Measurements from ENCODE around the gene SMO.

The SMO gene

DNA sequence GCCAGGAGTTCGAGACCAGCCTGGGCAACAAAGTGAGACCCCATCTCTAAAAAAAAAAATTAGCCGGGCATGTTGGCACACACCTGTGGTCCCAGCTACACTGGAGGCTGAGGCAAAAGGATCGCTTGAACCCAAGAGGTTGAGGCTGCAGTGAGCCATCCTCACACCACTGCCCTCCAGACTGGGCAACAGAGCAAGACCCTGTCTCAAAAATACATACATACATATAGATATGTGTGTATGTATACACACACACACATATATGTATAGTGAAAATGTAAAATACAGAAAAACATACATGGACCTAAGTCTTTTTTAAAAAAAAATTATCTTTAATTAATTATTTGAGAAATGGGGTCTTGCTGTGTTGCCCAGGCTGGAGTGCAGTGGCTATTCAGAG, 5.5 kb downstream of the SMO start:
- no peak overlapping the region for H3K4me3 ChIP-seq (ENCODE audit: low read length)
- 98% methylated on average over 3 of the region's 3 CpGs for WGBS
- H3K27me3 ChIP-seq (ENCODE audit: insufficient read depth, low read length), result no peaks in the 10 kb centered on the region; the same call in 1 of the 2 replicates
- peaks cover 10% of the 10 kb centered on the region for H3K4me1 ChIP-seq (ENCODE audit: insufficient read depth, low read length)
- H3K36me3 ChIP-seq (ENCODE audit: insufficient read depth, low read length), result peaks cover 16% of the 10 kb centered on the region; the same call in 1 of the 2 replicates
- H3K27ac ChIP-seq (ENCODE audit: low read depth, low read length), result no peak overlapping the region
- H3K9ac ChIP-seq (ENCODE audit: low read depth, low read length), result no peak overlapping the region
- 0 out of 2 replicates have a peak, but pooled peaks cover 2% of the 10 kb centered on the region for H3K9me3 ChIP-seq (ENCODE audit: insufficient read depth, low read depth, low read length)

DNA sequence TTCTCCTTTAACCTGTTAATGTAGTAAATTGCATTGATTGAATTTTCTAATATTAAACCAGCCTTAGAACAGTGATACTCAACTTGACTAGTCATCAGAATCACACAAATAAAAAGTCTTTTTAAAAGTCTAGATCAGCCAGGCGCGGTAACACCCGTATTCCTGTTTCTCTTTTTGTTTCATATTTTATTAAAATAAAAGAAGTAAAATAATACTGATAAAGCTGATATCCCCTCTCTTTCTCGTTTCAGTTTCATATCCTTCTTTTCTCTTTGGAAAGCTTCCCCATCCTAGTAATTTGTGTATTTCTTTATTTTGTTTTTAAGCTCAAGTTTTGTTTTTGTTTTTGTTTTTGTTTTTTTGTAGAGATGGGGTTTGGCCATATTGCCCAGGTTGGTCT, 9.3 kb downstream of the SMO start:
- 83% methylated on average over 1 of the region's 4 CpGs for WGBS
- H3K36me3 ChIP-seq (ENCODE audit: insufficient read depth, low read length), result peaks cover 5% of the 10 kb centered on the region; the same call in 1 of the 2 replicates
- H3K9me3 ChIP-seq (ENCODE audit: insufficient read depth, low read depth, low read length), result 0 out of 2 replicates have a peak, but pooled peaks cover 2% of the 10 kb centered on the region
- H3K9ac ChIP-seq (ENCODE audit: low read depth, low read length), result no peak overlapping the region
- no peaks in the 10 kb centered on the region for H3K27me3 ChIP-seq (ENCODE audit: insufficient read depth, low read length)
- H3K4me3 ChIP-seq (ENCODE audit: low read length), result no peak overlapping the region
- H3K4me1 ChIP-seq (ENCODE audit: insufficient read depth, low read length), result no peaks in the 10 kb centered on the region
- no peak overlapping the region for H3K27ac ChIP-seq (ENCODE audit: low read depth, low read length)

DNA sequence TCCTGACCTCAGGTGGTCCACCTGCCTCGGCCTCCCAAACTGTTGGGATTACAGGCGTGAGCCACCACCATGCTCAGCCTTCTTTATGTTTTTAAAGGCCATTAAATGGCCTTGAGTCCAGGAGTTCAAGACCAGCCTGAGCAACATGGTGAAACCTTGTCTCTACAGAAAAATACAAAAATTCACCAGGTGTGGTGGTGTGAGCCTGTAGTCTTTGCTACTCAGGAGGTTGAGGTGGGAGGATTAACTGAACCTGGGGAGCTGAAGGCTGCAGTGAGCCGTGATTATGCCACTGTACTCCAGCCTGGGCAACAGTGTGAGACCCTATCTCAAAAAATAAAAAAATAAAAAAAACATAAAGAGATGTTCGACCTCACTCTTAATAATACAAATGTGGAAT, 11.0 kb downstream of the SMO start:
- Histone ChIP-seq H3K4me3 (ENCODE audit: low read length) (no peak overlapping the region), H3K27ac (ENCODE audit: low read depth, low read length) (no peak overlapping the region), H3K9ac (ENCODE audit: low read depth, low read length) (no peak overlapping the region), H3K27me3 (ENCODE audit: insufficient read depth, low read length) (no peaks in the 10 kb centered on the region), H3K4me1 (ENCODE audit: insufficient read depth, low read length) (no peaks in the 10 kb centered on the region), H3K36me3 (ENCODE audit: insufficient read depth, low read length) (peaks cover 10% of the 10 kb centered on the region; the same call in 1 of the 2 replicates), H3K9me3 (ENCODE audit: insufficient read depth, low read depth, low read length) (0 out of 2 replicates have a peak, but pooled peaks cover 2% of the 10 kb centered on the region)
- 88% methylated on average over 4 of the region's 4 CpGs for WGBS

DNA sequence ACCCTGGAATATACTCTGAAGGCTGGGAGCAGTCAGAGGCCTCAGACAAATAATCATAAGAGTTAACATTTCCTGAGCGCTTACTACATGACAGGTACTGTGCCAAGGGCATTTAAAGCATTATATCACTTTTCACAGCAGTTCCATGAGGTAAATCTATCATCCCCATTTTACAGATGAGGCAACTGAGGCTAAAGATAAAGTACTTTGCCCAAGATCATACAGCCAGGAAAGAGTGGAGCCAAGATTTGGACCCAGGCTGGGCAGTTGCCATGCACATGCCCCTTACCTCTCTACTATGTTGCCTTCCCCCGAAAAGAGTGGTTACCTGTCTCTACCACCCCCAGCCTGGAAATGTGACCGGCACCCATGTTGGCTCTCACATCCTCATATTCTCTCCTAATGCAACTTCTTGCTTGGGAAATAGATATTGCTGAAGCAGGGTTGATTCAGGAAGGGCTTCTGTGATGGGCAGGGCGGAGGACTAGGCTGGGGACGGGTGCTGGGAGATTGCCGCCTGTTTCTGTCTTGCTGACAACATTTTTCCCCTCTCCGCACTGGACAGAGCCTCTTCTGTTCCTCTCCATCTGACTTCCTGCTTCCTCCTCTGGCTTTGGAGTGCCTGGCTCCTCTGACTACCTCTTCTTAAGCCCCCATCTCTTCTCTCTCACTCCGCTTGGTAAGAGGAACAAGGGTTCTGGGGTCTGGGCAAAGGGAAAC, 13.8 kb downstream of the SMO start:
- WGBS, result 97% methylated on average over 8 of the region's 8 CpGs
- peaks cover 26% of the 10 kb centered on the region for H3K36me3 ChIP-seq (ENCODE audit: insufficient read depth, low read length)

DNA sequence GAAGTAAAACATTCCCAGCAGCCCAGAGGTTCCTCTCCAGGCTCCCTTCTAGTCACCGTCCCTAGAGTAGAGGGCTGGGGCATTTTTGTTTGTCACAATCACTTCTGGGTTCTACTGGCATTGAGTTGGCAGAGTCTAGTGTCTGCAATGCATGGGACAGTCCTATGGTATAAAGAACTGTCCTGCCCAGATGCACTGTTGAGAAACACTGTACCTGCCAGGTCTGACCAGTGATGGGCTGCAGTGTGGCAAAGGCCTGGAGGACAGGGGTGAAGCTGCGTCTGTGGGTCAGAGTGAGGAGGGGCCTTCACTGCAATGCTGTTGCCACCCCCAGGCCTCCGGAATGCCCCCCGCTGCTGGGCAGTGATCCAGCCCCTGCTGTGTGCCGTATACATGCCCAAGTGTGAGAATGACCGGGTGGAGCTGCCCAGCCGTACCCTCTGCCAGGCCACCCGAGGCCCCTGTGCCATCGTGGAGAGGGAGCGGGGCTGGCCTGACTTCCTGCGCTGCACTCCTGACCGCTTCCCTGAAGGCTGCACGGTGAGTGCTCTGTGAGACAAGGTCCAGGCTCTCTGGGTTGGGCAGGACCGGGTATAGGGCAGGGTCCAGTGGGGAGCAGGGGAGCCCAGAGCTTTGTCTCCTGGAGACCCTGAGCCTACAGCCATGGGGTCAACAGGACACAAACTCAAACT, 14.8 kb downstream of the SMO start:
- Histone ChIP-seq H3K9me3 (ENCODE audit: insufficient read depth, low read depth, low read length) (no peaks in the 10 kb centered on the region), H3K27ac (ENCODE audit: low read depth, low read length) (no peak overlapping the region), H3K4me1 (ENCODE audit: insufficient read depth, low read length) (no peaks in the 10 kb centered on the region), H3K27me3 (ENCODE audit: insufficient read depth, low read length) (no peaks in the 10 kb centered on the region), H3K4me3 (ENCODE audit: low read length) (no peak overlapping the region), H3K36me3 (ENCODE audit: insufficient read depth, low read length) (peaks cover 29% of the 10 kb centered on the region), H3K9ac (ENCODE audit: low read depth, low read length) (no peak overlapping the region)
- WGBS, result 86% methylated on average over 14 of the region's 14 CpGs

More for the DNA sequence above, 13.8 kb downstream of the SMO start:
- Histone ChIP-seq H3K27ac (ENCODE audit: low read depth, low read length) (no peak overlapping the region), H3K9ac (ENCODE audit: low read depth, low read length) (no peak overlapping the region; the same call in 1 of the 2 replicates), H3K9me3 (ENCODE audit: insufficient read depth, low read depth, low read length) (no peaks in the 10 kb centered on the region), H3K4me3 (ENCODE audit: low read length) (no peak overlapping the region), H3K27me3 (ENCODE audit: insufficient read depth, low read length) (no peaks in the 10 kb centered on the region), H3K4me1 (ENCODE audit: insufficient read depth, low read length) (no peaks in the 10 kb centered on the region)

DNA sequence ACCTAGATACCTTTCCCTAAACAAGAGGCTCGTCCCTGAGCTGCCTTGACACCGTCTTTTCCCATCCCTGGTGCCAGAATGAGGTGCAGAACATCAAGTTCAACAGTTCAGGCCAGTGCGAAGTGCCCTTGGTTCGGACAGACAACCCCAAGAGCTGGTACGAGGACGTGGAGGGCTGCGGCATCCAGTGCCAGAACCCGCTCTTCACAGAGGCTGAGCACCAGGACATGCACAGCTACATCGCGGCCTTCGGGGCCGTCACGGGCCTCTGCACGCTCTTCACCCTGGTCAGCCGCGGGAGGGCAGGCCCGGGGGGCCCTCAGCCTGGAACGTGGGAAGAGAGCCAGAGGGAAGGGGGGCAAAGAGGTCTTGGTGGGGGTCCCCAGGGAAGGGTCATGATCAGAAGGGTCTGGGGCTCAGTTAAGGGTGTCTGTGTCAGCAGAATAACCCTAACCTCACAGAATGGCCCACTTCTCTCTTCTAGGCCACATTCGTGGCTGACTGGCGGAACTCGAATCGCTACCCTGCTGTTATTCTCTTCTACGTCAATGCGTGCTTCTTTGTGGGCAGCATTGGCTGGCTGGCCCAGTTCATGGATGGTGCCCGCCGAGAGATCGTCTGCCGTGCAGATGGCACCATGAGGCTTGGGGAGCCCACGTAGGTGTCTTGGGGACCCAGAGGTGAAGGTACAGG, 16.8 kb downstream of the SMO start:
- H3K9ac ChIP-seq (ENCODE audit: low read depth, low read length), result no peak overlapping the region
- H3K4me1 ChIP-seq (ENCODE audit: insufficient read depth, low read length), result no peaks in the 10 kb centered on the region
- no peak overlapping the region for H3K27ac ChIP-seq (ENCODE audit: low read depth, low read length)
- no peaks in the 10 kb centered on the region for H3K27me3 ChIP-seq (ENCODE audit: insufficient read depth, low read length)
- 93% methylated on average over 29 of the region's 29 CpGs for WGBS
- H3K4me3 ChIP-seq (ENCODE audit: low read length), result no peak overlapping the region
- H3K36me3 ChIP-seq (ENCODE audit: insufficient read depth, low read length), result peaks cover 48% of the 10 kb centered on the region
- H3K9me3 ChIP-seq (ENCODE audit: insufficient read depth, low read depth, low read length), result no peaks in the 10 kb centered on the region

DNA sequence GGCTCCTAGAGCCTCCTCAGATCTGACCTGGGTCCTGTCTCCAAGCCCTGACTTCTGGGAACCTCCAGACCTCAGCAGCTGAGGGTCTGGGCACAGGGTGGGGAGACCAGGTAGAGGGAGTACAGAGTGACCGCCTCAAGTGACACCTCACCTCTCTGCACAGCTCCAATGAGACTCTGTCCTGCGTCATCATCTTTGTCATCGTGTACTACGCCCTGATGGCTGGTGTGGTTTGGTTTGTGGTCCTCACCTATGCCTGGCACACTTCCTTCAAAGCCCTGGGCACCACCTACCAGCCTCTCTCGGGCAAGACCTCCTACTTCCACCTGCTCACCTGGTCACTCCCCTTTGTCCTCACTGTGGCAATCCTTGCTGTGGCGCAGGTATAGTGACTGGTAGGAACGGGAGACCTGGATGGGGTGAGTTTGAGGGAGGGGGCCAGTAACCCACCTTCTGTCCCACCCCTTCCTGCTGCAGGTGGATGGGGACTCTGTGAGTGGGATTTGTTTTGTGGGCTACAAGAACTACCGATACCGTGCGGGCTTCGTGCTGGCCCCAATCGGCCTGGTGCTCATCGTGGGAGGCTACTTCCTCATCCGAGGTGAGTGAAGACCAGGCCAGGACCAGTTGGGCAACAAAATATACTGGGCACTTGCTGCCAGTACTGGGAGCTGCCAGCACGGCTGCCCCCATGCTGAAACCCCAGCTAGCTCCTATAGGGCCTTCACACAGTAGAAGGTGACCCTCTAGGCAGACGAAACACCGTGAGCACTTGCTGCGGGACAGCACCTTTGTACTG, 17.8 kb downstream of the SMO start:
- 94% methylated on average over 16 of the region's 18 CpGs for WGBS
- H3K4me3 ChIP-seq (ENCODE audit: low read length), result no peak overlapping the region
- H3K9me3 ChIP-seq (ENCODE audit: insufficient read depth, low read depth, low read length), result no peaks in the 10 kb centered on the region
- no peak overlapping the region for H3K9ac ChIP-seq (ENCODE audit: low read depth, low read length)
- H3K27ac ChIP-seq (ENCODE audit: low read depth, low read length), result no peak overlapping the region
- H3K36me3 ChIP-seq (ENCODE audit: insufficient read depth, low read length), result peaks cover 56% of the 10 kb centered on the region
- H3K4me1 ChIP-seq (ENCODE audit: insufficient read depth, low read length), result no peaks in the 10 kb centered on the region
- H3K27me3 ChIP-seq (ENCODE audit: insufficient read depth, low read length), result no peaks in the 10 kb centered on the region

DNA sequence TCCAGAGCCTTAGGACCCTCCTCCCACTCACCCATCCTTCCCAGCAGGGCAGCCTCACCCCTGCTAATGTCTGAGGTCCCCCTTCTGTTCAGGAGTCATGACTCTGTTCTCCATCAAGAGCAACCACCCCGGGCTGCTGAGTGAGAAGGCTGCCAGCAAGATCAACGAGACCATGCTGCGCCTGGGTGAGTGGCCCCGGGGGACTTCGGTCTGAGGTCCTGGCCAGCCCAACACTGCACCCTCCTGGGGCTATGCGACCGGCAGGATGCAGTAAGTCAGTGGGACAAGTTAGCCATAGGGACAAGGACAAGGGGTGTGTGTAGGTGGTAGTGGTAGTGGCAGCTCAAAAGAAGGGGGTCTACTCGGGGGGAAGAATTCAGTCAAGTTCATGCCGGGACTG, 20.2 kb downstream of the SMO start:
- H3K27me3 ChIP-seq (ENCODE audit: insufficient read depth, low read length), result no peaks in the 10 kb centered on the region
- H3K9me3 ChIP-seq (ENCODE audit: insufficient read depth, low read depth, low read length), result no peaks in the 10 kb centered on the region

DNA sequence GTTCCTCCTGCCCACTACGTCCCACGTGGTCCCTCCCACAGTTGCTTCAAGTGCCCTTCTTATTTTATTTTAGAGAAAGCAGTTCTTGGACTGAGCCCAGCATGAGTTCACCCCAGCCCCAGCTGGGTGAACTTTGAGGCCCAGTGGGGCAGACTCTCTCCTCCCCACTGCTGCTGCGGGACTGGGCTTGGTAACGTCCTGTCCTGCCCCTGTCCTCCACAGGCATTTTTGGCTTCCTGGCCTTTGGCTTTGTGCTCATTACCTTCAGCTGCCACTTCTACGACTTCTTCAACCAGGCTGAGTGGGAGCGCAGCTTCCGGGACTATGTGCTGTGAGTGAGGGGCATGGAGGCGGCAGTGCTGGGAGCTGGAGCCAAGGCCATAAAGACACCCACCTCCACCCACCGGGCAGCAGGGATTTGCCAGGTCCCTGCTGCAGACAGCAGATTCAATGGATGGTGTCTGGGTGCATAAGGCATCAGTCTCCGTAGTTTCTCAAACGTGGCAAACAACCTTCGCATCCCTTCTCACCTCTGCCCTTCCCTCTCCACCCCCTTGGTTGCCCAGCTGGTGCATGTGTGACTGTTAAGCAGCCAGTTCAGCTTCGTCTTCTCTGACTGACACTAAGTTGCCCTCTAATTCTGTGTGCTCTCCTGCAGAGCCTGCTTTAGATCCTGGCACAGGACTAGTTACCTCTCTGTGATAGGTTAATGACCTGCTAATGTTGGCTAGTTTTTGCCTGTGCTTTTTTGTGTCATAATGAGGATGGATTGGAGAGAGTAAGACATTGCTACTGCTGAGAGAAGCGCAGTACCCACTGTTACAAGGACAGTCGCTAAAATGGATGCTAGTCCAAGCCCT, 20.9 kb downstream of the SMO start:
- H3K4me1 ChIP-seq (ENCODE audit: insufficient read depth, low read length), result no peaks in the 10 kb centered on the region
- H3K27ac ChIP-seq (ENCODE audit: low read depth, low read length), result no peak overlapping the region
- 95% methylated on average over 15 of the region's 15 CpGs for WGBS
- H3K9me3 ChIP-seq (ENCODE audit: insufficient read depth, low read depth, low read length), result no peaks in the 10 kb centered on the region
- no peak overlapping the region for H3K4me3 ChIP-seq (ENCODE audit: low read length)
- H3K27me3 ChIP-seq (ENCODE audit: insufficient read depth, low read length), result no peaks in the 10 kb centered on the region
- peaks cover 69% of the 10 kb centered on the region for H3K36me3 ChIP-seq (ENCODE audit: insufficient read depth, low read length)
- H3K9ac ChIP-seq (ENCODE audit: low read depth, low read length), result no peak overlapping the region

More for the DNA sequence above, 20.2 kb downstream of the SMO start:
- 93% methylated on average over 9 of the region's 9 CpGs for WGBS
- no peaks in the 10 kb centered on the region for H3K4me1 ChIP-seq (ENCODE audit: insufficient read depth, low read length)
- H3K4me3 ChIP-seq (ENCODE audit: low read length), result no peak overlapping the region
- peaks cover 70% of the 10 kb centered on the region for H3K36me3 ChIP-seq (ENCODE audit: insufficient read depth, low read length)
- H3K9ac ChIP-seq (ENCODE audit: low read depth, low read length), result no peak overlapping the region
- no peak overlapping the region for H3K27ac ChIP-seq (ENCODE audit: low read depth, low read length)
